OCI-LY1 (cell line): ENCODE results near the gene CFL1.

ENCODE experiments used
- H2AFZ ChIP-seq: fragments of 200-600 bp; sonication (generic), shearing (Covaris generic); 2 replicates; pipeline ENCODE4 v1.6.0; 2014; ENCODE audit warnings: antibody characterized with exemption, mild to moderate bottlenecking, low read length
- H3F3A ChIP-seq: fragments of 200-600 bp; sonication (generic), shearing (Covaris generic); 2 replicates; pipeline ENCODE4 v1.6.0; 2014; ENCODE audit warnings: mild to moderate bottlenecking, antibody characterized with exemption, low read length, moderate library complexity; ENCODE audit not compliant: insufficient read depth
- H3K27ac ChIP-seq: fragments of 200-600 bp; sonication (generic); 2 replicates; pipeline ENCODE4 v1.5.1; 2014; ENCODE audit warnings: low read length, mixed run types, mild to moderate bottlenecking, low read depth; ENCODE audit not compliant: poor library complexity, severe bottlenecking
- H3K27me3 ChIP-seq: fragments of 200-600 bp; sonication (generic); 2 replicates; pipeline ENCODE4 v1.6.0; 2014; ENCODE audit warnings: antibody characterized with exemption, mild to moderate bottlenecking, low read length, moderate library complexity; ENCODE audit not compliant: insufficient read depth
- H3K36me3 ChIP-seq: fragments of 200-600 bp; sonication (generic); 2 replicates; pipeline ENCODE4 v1.6.1; 2014; ENCODE audit warnings: mild to moderate bottlenecking, antibody characterized with exemption, low read length, moderate library complexity, mixed read lengths; ENCODE audit not compliant: insufficient read depth
- H3K4me1 ChIP-seq: fragments of 200-600 bp; sonication (generic); 2 replicates; pipeline ENCODE4 v1.5.1; 2014; ENCODE audit warnings: mild to moderate bottlenecking, low read length, moderate library complexity; ENCODE audit not compliant: insufficient read depth, severe bottlenecking
- H3K4me2 ChIP-seq: fragments of 200-600 bp; sonication (generic), shearing (Covaris generic); 2 replicates; pipeline ENCODE4 v1.6.1; 2014; ENCODE audit warnings: low read length
- H3K4me3 ChIP-seq: fragments of 200-600 bp; sonication (generic); 2 replicates; pipeline ENCODE4 v1.5.1; 2014; ENCODE audit warnings: low read length, low read depth, mild to moderate bottlenecking, mixed read lengths; ENCODE audit not compliant: poor library complexity, severe bottlenecking
- H3K79me2 ChIP-seq: fragments of 200-600 bp; shearing (Covaris generic); 2 replicates; pipeline ENCODE4 v1.6.1; 2016; ENCODE audit warnings: mixed run types, low read length, mixed read lengths; ENCODE audit not compliant: insufficient read depth
- H3K9ac ChIP-seq: fragments of 200-600 bp; sonication (generic), shearing (Covaris generic); 2 replicates; pipeline ENCODE4 v1.6.1; 2014; ENCODE audit warnings: mild to moderate bottlenecking, low read length, mixed read lengths
- H3K9me2 ChIP-seq: fragments of 200-600 bp; sonication (generic), shearing (Covaris generic); 2 replicates; pipeline ENCODE4 v1.6.1; 2014; ENCODE audit warnings: low read depth, mild to moderate bottlenecking, low read length, mixed read lengths
- H3K9me3 ChIP-seq: fragments of 200-600 bp; shearing (Covaris generic); 2 replicates; pipeline ENCODE4 v1.6.1; 2014; ENCODE audit warnings: low read length, mixed read lengths
- H4K20me1 ChIP-seq: fragments of 200-600 bp; sonication (generic), shearing (Covaris generic); 2 replicates; pipeline ENCODE4 v1.6.0; 2016; ENCODE audit warnings: mild to moderate bottlenecking, low read length; ENCODE audit not compliant: insufficient read depth
- CTCF ChIP-seq: fragments of 200-600 bp; sonication (generic), shearing (Covaris generic); IDR thresholded peaks from 2 replicates; pipeline ENCODE4 v1.5.1; 2017; ENCODE audit warnings: mild to moderate bottlenecking, antibody characterized with exemption, low read length, moderate library complexity, mixed read lengths
- EZH2 ChIP-seq: fragments of 200-600 bp; sonication (generic), shearing (Covaris generic); IDR thresholded peaks from 2 replicates; pipeline ENCODE4 v1.8.0; 2017; ENCODE audit warnings: borderline replicate concordance, mixed run types, mild to moderate bottlenecking, antibody characterized with exemption, low read length, moderate library complexity, mixed read lengths

CFL1 gene

GRCh38 chr11:65867284-65868071 lies 9.5 kb upstream of the CFL1 start:
- TF ChIP-seq EZH2 (no peak), CTCF (no peak)
- Histone ChIP-seq H3K36me3 (peaks cover 50% of the 10 kb centered on the region), H3K4me1 (no peaks in the 10 kb centered on the region), H3K9ac (no peak overlapping the region), H3F3A (no peaks in the 10 kb centered on the region), H3K9me3 (no peaks in the 10 kb centered on the region), H3K27me3 (peaks cover 3% of the 10 kb centered on the region; the same call in 1 of the 2 replicates), H3K9me2 (no peaks in the 10 kb centered on the region), H3K4me2 (no peak overlapping the region), H2AFZ (no peak overlapping the region), H4K20me1 (no peaks in the 10 kb centered on the region), H3K79me2 (no peaks in the 10 kb centered on the region), H3K4me3 (no peak overlapping the region), H3K27ac (no peak overlapping the region)

- Histone ChIP-seq H3F3A (no peaks in the 10 kb centered on the region), H3K27me3 (peaks cover 3% of the 10 kb centered on the region; the same call in 1 of the 2 replicates), H3K4me1 (peaks cover 4% of the 10 kb centered on the region), H3K27ac (no peak overlapping the region), H3K9me2 (no peaks in the 10 kb centered on the region), H3K36me3 (peaks cover 58% of the 10 kb centered on the region), H3K9ac (no peak overlapping the region), H4K20me1 (no peaks in the 10 kb centered on the region), H3K4me2 (no peak overlapping the region), H2AFZ (no peak overlapping the region), H3K4me3 (no peak overlapping the region), H3K79me2 (no peaks in the 10 kb centered on the region), H3K9me3 (no peaks in the 10 kb centered on the region)
- TF ChIP-seq CTCF (no peak), EZH2 (no peak)
Measured at GRCh38 chr11:65866509-65867283, 8.7 kb upstream of the CFL1 start.

DNA sequence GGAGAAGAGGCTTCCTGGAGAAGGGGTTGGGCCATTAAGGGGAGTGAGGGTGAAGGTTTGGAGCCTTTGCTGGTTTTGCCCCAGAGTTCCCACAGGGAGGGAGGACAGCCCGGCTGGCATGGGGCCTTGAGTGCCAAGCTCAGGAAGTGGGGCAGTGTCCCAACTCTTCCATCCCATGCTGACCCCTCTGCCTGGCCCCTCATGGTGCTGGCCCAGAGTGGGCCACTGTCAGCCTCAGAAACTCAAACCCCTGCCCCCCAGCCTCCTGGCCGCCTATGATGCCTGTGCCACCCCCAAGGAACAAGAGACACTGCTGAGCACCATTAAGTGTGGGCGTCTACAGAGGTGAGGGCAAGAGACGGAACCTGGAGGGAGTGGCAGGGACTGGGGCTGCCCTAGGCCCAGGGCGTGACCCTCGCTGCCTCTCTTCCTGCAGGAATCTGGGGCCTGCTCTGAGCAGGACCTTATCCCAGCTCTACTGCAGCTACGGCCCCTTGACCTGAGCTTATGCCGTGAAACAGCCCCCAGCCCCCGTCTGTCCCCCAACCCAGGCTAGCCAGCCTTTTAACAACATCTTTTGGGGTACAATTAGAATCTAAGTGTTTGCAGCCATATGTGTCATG lies 7.7 kb upstream of the CFL1 start:
- Histone ChIP-seq H3K9ac (no peak overlapping the region), H3K9me2 (no peaks in the 10 kb centered on the region), H3F3A (no peaks in the 10 kb centered on the region), H2AFZ (no peak overlapping the region), H3K27me3 (no peaks in the 10 kb centered on the region), H3K79me2 (peaks cover 6% of the 10 kb centered on the region; the same call in 1 of the 2 replicates), H3K36me3 (peaks cover 63% of the 10 kb centered on the region), H3K4me2 (no peak overlapping the region), H3K27ac (no peak overlapping the region), H4K20me1 (no peaks in the 10 kb centered on the region), H3K4me1 (peaks cover 11% of the 10 kb centered on the region), H3K9me3 (no peaks in the 10 kb centered on the region), H3K4me3 (no peak overlapping the region)
- TF ChIP-seq CTCF = no peak
- TF ChIP-seq EZH2 = no peak
